ENCODE data around the gene CABLES1.

GRCh38 chr18:23279931-23280330, 144.6 kb downstream of the CABLES1 start:
- TF ChIP-seq CTCF (IDR thresholded peaks at IDR 0.05; ENCODE audit: insufficient read depth, low read length) (no peak), REST (IDR thresholded peaks at IDR 0.05; ENCODE audit: insufficient replicate concordance, low read depth) (no peak)

All from HL-60 (cell line).